Activated gamma-delta T cell treated with Interleukin-2 at 50 U/mL for 16 hours (primary cell): ENCODE results near the gene GGTLC3.
"Not testable (repeated sequence)": the region's sequence is repeated elsewhere in the genome, so short reads cannot be mapped to it uniquely, and the experiment has no call there.

Experiments
- DNase-seq: peaks from one replicate; pipeline ENCODE4 v3.0.0-alpha.2; 2020

Gene GGTLC3

DNA sequence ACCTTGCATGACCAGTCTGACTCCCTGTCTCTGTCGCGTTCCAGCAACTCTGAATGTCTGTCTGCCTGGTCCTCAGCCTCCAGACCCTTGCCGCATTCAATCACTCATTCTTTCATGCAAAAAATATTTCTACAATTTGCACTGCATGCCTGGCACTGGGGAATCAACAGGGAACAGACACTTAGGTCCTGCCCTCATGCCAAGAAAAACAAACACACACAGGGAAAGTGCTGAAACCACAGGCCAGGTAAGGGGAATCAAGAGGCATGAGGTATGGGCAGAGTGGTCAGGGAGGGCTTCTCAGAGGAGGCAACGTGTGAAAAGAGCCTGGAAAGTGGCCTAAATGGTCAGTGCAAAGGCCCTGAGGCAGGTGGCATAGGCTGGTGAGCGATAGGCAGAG is at the start of gene GGTLC3:
TSS of gene GGTLC3 (minus strand) at position 101 of the 400 bp plus-strand sequence. CDS start 264 bp downstream, outside the sequence.
- not testable (repeated sequence) for DNase-seq

GRCh38 chr22:18560099-18560974 is 42.4 kb upstream of the GGTLC3 start:
- DNase-seq = not testable (repeated sequence)

- DNase-seq = not testable (repeated sequence)
Measured at GRCh38 chr22:18558939-18559338, 41.0 kb upstream of the GGTLC3 start.

GRCh38 chr22:18558516-18558915 is 40.6 kb upstream of the GGTLC3 start:
- DNase-seq = not testable (repeated sequence)

GRCh38 chr22:18554280-18555256 is 36.6 kb upstream of the GGTLC3 start:
- DNase-seq = not testable (repeated sequence)

DNA sequence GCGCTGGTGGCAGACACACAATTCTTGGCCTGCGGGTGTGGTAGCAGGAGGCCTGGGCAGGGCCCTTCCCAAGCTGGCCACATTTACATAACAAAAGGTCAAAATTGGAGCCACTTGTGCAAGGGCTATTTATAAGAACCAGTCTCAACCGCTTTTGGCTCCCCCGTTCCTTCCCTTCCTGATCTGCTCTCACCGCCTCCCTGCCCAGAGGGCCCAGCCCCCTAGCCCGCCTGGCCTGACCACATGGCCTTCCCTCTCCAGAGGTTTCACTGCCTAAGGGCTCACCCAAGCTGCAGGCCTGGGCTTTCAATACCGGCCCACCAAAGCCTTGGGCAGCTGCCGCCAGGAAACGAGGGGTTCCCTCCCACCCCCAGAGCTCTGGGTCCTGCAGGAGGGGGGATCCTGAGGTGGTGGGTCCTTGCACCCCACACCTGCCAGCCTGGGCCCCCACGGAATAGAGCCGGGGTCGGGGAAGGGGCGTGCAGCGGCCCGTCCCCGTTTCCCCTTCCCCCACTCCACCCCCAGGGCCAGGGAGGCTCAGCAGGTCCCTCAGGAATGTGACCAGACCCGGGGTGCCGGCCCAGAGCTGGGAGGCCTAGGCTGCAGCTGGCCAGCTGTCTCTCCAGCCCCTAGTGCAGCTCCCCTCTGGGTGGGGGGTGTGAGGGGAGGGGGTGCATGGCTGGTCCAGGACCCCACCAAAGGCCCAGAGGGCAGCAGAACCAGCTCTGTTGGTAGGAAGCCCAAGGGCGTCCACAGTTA is 35.1 kb upstream of the GGTLC3 start:
- DNase-seq = not testable (repeated sequence)

DNA sequence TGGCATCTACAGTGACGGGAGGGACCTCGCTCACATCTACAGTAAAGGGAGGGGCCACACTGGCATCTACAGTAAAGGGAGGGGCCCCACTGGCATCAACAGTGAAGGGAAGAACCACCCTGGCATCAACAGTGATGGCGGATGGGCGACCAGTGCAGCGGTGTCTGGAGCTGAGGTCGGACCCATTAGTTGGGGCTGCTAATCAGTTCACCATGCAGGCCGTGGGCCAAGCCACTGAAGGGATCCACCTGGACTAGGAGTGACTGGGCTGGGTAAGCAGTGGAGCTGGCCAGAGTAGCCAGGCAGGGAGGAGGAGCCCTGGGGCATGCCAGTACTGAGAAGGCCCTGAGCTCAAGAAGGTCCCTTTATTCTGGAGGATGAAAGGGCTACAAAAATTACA is 33.1 kb upstream of the GGTLC3 start:
- not testable (repeated sequence) for DNase-seq

DNA sequence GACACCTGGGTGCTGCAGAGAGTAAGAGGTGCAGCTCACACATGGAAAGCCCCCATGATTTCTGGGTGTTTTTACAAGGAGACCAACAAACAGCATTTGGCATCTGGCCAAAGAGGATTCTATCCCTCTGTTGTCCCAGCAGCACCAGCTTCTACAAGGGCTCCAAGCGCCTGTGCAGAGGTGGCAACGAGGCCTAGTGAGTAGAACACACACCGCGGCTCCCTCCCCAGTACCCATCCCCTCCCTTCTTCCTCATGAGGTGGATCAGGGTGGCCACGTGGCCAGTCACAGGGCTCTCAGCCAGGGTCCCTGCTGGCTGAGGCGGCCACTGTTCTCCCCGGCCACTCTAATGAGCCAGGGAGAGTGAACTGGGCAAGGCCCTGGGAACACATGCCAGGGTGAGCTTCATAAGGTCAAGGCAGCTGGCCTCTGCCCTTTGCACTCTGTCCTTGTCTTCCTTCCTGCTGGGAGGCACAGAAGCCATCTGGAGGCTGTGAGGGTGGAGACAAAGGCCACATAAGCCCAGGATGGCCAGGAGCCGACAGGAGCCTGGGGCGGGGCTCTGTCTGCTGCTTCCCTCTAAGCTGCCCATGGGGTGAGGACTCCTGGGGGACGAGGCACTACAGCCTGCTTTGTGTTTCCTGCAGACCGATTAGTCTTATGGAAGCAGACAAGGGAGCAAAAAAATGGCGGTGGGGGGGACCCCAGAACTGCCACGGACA is 31.7 kb upstream of the GGTLC3 start:
- not testable (repeated sequence) for DNase-seq

DNA sequence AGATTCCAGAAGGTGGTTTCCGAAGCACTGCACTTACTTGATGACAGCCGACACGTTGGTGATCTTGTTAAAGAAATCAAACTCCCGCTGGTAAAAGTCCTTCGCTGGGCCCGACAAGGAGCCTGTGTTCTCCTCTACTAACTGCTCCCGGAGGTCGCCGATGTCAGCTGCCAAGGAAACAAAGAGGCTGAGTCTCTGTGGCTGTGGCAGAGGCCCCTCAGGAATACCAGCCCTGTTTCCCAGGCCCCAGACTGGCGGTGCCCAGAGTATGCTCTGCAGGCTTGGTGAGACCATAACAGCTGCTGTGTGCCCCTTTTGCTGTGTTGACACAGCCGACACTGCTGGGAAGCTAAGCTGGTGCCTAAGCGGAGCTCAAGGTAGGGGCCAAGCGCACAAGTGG is 26.7 kb upstream of the GGTLC3 start:
- not testable (repeated sequence) for DNase-seq

GRCh38 chr22:18543400-18543799 is 25.4 kb upstream of the GGTLC3 start:
- DNase-seq = not testable (repeated sequence)

DNA sequence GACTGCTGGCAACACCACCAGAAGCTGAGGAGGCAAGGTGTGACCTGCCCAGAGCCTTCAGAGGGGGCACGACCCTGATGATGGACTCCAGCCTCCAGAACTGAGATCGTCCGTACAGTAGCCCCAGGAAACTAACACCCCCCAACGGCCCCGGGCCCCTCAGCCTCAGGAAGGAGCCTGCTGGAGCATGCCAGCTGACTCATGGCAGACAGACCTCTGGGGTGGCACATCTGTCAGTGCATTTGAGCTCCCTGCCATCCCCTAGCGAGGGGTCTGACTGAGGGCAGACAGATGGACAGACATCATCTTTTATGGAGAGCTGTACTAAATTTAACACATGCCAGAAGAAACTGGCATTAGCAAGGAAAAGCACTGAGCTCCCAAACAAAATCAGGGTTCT is 22.0 kb upstream of the GGTLC3 start:
- DNase-seq = not testable (repeated sequence)

DNA sequence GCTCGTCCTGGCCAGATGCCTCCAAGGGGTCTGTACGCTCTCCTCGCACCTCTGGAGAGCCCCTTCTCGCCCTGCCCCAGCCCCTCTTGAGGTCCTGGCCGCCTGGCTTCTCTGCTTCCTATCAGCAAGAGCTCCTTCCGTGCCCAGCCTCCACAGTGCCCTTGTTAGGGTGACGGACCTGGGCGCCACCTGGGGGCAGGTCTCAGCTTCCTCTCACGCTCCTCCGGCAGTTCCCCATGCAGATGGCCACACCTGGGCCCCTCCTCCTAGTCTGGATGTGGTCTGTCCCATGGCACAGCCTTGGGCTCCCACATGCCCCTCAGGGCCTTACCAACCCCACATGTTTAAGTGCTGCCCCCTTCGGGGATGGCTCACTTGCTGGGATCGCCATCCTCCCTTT is 16.4 kb upstream of the GGTLC3 start:
- DNase-seq = not testable (repeated sequence)

GRCh38 chr22:18533633-18534032 is 15.7 kb upstream of the GGTLC3 start:
- not testable (repeated sequence) for DNase-seq

DNA sequence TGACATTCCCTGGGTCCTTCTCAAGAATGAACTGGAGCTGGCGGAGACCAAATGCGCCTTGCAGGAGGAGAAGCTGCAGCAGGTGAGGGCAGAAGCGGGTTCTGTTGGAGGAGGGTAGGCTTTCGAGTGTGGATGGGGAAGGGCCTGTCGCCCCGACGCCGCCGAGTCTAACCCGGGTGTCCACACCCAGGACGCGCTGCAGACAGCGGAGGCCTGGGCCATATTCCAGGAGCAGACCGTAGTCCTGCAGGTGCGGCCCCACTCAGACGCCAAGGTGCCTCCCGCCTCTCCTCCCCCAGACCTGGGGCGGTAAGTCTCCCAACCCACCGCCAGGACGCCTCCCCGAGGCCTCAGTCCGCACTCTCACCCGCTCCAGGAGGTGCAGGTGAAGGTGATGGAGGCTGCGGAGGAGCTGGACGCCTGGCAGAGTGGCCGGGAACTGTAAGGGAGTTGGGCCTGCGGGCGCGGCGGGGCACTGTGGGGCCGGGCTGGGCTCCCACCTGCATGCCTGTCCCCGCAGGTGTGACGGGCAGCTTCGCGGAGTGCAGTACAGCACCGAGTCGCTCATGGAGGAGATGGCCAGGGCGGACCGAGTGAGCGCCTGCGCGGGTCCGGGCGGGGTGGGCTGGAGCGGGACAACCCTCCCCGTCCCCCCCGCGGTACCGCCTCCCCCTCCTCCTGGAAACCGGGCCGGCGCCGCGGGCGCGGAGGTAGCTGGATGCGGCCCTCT is 11.6 kb upstream of the GGTLC3 start:
- DNase-seq = peak; percentile 1

- peak; percentile 77 for DNase-seq
Measured at GRCh38 chr22:18528597-18529415, 10.8 kb upstream of the GGTLC3 start.

- not testable (repeated sequence) for DNase-seq
Measured at GRCh38 chr22:18527752-18528596, 10.0 kb upstream of the GGTLC3 start, which contains the start of gene TMEM191B. TMEM191B (plus strand) TSS chr22:18527802; CDS start chr22:18527981, 179 bp downstream.

GRCh38 chr22:18523328-18523727 is 5.4 kb upstream of the GGTLC3 start:
- not testable (repeated sequence) for DNase-seq

DNA sequence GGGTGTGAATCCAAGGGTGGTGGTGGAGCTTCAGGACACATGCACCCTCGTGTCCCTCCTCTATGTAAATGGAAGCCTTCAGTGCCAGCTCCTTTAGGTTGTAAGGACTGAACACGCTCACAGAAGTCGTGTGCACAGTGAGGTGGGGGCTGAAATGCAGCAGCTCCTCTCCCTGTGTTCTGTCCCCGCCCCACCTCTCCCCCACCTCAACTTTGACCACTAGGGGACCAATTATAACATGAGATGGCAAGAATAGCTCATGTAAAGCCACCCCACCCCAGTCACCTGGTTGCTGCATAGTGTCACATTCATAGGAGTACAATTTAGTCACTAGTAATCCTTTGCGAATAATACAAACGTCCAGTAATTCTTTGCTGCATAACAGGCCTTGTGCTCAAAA is 4.8 kb upstream of the GGTLC3 start:
- not testable (repeated sequence) for DNase-seq

- not testable (repeated sequence) for DNase-seq
Measured at GRCh38 chr22:18513454-18513853, 4.5 kb downstream of the GGTLC3 start.
